IPS-11a (cell line): Measurements from ENCODE around the gene MTMR12.
"Not testable (repeated sequence)": the region's sequence is repeated elsewhere in the genome, so short reads cannot be mapped to it uniquely, and the experiment has no call there.

Experiments used
- H3K4me3 ChIP-seq: one replicate; pipeline ENCODE4 v1.5.1; 2013; ENCODE audit warnings: low read depth, low read length, control low read depth

Gene MTMR12

DNA sequence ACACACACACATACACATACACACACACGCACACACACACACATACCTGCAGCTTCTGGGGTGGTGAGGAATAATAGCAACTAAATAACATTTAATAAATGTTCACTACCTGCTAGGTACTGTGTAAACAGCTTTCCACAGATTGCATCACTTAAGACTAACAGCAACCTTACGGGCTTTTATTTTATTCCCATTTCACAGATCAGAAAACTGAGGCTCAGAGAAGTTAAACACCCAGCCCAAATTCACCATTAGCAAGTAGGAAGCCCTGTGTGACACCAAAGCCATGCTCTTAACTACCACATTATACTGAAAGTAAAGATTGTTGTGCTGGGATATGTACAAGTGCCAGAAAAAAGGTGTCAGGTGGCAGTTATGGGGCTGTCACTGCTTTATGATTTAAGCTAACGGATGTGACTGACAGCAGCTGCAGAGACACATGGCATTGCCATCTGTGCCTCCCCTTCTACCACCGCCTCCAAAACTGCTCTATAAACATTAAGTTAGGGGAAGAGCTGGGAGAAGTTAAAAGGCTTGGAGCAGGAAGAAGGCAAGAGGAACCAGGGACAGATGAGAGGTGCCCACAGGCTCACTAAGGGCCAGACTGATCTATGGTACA lies 13.6 kb downstream of the MTMR12 start:
- no peak overlapping the region for H3K4me3 ChIP-seq

DNA sequence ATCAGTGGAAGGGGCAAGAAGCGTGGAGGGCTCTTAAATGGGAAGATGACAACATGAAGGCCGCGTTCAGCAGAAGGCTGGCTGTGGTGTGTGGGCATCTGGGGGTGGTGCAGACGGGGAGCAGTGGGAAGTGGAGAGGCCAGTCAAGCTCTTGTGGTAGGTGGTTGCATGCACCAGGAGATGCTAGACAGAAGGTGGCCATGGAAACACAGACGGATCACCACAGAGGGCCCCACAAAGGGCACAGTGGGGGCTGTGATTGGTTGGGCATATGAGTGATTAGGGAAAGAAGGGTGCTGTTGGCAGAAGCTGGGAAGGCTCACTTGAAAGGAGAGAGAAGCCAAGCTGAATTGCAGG lies 14.7 kb downstream of the MTMR12 start:
- H3K4me3 ChIP-seq: no peak overlapping the region

DNA sequence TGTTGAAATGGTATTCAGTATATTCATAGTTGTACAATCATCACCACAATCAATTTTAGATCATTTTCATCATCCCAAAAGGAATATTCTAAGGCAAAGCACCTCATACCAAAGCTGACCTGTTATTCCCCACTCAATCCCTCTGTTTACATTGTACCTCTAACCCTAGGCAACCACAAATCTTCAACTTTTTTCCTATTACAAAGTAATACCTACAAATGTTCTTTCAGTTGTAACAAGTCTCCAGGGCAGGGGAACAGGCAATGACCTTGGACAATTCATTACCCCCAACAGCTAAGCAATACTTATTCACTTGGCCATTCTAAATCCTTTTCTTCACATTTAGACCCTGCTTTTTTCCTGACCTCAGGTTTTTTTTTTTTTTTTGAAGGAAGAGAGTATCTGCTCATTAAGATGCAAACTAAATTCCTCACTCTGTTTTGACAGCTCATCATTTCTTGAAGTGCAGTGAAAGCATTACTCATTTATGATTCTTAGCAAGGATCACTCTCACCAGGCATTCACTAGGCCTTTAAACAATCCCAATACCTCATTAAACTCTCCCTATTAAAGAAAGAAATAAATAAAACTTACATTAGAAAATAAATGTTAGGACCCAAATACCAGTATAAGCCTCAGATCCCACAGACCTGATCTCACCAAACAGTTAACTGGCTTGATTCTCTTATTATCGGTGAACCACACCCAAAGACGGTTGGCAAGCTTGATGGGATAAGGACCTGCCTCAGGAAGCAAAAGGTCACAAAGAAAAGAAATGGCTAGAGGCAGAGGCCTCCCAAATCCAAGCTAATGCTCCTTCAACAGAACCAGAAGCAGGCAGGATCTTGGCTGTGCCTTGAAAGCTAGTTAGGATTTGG lies 15.3 kb downstream of the MTMR12 start:
- H3K4me3 ChIP-seq: no peak overlapping the region

DNA sequence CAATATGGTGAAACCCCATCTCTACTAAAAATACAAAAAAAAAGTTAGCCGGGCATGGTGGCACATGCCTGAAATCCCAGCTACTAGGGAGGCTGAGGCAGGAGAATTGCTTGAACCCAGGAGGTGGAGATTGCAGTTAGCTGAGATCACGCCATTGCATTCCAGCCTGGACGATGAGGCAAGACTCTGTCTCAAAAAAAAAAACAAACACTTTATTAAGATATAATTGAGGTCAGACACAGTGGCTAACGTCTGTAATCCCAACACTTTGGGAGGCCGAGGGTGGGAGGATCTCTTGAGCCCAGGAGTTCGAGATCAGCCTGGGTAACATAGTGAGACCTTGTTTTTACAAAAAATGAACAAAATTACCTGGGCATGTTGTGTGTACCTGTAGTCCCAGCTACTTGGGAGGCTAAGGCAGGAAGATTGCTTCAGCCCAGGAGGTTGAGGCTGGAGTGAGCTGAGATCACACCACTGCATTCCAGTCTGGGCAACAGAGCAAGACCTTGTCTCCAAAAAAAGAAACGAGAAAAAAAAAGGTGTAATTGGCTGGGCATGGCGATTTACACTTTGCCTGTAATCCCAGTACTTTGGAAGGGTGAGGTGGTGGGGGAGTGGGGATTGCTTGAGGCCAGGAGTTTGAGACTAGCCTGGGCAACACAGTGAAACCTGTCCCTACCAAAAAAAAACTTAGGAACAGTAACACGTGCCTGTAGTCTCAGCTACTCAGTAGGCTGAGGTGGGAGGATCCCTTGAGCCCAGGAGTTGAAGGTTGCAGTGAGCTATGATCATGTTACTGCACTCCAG lies 16.6 kb downstream of the MTMR12 start:
- H3K4me3 ChIP-seq: not testable (repeated sequence)

DNA sequence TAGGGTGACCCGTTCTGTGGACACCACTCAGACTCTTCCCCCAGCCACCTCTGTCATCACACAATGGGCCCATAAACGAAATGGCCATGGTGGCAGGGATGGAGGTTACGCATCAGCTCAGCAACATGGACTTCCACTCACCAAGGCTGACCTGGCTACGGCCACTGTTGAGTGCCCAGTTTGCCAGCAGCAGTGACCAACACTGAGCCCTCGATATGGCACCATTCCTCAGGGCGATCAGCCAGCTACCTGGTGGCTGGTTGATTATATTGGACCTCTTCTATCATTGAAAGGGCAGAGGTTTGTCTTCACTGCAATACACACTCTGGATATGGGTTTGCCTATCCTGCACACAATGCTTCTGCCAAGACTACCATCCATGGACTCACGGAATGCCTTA lies 21.1 kb downstream of the MTMR12 start:
- H3K4me3 ChIP-seq: no peak overlapping the region

DNA sequence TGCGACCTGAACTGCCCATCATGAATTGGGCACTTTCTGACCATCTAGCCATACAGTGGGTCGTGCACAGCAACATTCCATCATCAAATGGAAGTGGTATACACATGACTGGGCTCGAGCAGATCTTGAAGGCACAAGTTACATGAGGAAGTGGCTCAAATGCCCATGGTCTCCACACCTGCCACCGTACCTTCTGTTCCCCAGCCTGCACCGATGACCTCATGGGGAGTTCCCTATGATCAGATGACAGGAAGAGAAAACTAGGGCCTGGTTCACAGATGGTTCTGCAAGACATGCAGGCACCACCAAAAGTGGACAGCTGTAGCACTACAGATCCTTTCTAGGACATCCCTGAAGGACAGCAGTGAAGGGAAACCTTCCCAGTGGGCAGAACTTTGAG lies 21.8 kb downstream of the MTMR12 start:
- H3K4me3 ChIP-seq: no peak overlapping the region

DNA sequence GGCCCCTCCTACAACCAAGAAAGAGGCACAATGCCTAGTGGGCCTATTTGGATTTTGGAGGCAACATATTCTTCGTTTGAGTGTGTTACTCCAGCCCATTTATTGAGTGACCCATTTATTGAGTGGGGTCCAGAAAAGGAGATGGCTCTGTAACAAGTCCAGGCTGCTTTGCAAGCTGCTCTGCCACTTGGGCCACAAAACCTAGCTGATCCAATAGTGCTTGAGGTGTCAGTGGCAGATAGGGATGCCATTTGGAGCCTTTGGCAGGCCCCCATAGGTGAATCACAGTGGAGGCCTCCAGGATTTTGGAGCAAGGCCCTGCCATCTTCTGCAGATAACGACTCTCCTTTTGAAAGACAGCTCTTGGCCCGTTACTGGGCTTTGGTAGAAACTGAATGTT lies 22.2 kb downstream of the MTMR12 start:
- H3K4me3 ChIP-seq: not testable (repeated sequence)

DNA sequence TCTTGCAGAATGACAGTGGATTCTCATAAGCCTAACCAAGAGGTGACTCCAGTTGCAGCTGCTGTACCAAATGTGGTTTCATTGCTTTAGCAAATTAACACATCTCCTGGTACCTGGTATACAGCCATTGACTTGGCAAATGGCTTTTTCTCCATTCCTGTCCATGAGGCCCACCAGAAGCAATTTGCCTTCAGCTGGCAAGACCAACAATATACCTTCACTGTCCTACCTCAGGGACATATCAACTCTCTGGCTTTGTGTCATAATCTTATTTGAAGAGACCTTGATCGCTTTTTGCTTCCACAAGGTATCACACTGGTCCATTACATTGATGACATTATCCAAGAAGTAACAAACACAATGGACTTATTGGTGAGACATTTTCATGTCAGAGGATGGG lies 22.8 kb downstream of the MTMR12 start:
- not testable (repeated sequence) for H3K4me3 ChIP-seq

DNA sequence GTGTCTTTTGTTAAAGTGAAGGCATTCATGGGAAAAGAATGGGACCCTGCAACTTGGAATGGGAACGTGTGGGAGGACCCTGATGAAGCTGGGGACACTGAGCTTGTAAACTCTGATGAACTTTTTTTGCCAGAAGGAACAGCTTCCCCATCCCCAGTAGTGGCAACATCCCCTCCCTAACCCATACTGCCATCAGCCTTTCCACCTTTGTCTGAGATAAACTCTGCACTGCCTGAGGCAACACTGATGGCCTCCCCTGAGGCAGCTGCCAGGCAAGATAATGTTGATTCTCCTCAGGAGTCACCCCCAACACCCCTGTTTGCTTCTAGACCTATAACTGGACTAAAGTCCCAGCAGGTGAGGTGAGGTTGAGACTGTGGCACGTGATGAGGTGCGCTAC lies 24.6 kb downstream of the MTMR12 start:
- H3K4me3 ChIP-seq: not testable (repeated sequence)

DNA sequence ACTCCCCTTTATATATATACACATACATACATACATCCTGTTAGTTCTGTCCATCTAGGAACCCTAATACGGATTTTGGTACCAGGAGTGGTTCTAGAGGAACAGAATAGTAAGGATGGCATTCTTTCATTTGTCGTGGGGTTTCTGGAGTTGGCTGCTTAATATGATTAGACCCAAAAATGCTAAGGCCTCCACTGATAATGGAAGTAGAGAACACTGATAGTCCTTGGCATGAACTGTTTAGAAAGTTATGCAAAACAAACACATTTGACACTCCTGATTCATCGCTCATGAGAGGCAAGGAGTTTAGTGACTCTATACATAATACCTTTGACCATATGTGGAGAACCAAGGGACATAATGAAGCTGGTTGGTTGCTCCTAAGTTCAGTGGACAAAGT lies 25.2 kb downstream of the MTMR12 start:
- not testable (repeated sequence) for H3K4me3 ChIP-seq

DNA sequence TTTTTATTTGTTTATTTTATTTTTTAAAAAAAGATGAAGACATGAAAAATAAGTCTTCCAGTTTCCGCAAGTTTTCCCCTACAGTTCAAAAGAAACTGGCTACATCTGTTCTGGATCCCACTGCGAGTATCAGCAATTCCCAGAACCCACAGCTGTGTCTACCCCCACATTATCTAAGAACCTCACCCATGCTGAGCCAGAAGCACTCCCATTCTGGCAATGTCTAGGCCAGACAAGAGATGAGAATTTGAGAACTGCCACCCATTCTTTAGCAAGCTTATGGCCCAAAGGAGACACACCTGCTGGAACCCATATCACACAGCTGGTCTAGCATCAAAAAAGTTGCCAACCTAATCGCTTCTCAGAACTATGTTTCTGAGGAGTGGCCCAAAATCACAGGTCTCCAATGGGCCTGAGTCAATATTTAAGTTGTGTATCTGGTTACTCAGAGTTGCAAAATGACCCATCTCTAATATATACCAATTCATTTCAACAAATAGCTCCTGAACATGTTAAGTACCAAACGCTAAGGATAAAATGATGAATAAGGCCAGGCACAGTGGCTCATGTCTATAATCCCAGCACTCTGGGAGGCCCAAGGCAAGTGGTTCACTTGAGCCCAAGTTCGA lies 27.1 kb downstream of the MTMR12 start:
- no peak overlapping the region for H3K4me3 ChIP-seq

DNA sequence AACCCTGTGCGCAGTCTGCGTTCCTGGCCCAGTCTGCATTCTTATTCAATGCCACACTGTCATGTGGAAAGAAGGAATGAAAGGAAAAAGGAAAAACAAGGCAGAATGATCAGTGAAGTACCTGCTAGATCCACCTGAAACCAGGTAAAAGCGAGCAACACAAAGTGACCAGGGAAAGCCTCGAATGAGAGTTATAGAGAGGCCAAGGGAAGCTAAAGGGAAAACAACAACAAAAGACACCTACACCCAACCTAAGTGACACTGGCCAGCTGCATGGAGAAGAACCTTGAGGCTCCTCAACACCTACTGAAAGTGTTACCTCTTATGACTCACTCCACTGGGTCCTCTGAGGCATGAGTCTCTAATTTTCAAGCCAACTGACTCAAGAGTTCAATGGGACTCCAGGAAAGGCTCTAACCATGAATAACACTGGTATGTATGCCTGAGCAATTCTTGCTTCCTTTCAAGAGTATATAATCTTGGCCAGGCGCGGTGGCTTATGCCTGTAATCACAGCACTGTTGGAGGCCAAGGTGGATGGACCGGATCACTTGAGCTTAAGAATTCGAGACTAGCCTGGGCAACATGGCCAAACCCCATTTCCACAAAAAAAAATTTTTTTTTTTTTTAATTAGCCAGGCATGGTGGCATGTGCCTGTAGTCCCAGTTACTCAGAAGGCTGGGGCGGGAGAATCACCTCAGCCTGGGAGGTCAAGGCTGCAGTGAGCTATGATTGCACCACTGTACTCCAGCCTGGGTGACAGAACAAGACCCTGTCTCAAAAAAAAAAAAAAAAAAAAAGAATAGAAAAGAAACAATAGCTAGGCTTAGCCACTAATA lies 29.0 kb downstream of the MTMR12 start:
- no peak overlapping the region for H3K4me3 ChIP-seq

DNA sequence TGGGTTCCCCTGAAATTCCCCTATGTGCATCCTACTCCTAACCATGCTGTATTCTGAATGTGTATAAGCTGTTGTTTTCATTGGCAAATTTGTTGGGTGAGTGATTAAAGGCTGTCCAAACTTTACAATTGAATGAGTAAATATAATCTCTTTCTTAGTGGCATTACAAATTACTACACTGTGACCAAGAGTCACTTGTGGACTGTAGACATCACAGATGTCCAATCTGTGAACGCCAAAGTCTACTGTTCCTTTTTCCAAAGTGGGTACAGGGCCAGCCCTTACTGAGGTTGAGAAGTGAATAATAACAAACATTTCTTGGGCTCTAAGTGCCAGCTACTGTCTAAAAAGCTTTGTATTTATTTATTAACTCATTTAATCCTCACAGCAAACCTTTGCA lies 29.7 kb downstream of the MTMR12 start:
- H3K4me3 ChIP-seq: no peak overlapping the region

DNA sequence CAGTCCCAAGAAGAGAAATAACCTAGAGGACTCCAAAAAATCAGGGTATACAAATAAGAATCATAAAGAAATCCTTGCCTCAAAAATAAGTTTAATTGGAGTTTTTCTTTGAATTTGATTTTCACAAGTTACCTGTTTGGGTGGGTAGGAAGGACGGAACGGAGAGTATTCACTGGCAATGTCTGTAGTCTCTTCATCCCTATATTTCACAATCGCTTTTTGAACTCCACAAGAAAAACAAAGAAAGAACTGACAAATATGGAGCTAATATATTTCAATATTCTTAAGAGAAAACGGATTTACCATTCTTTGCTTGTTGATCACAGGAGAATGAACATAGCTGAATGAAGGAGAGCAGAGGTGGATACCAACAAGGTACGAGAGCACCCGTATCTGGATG lies 30.1 kb downstream of the MTMR12 start:
- H3K4me3 ChIP-seq: no peak overlapping the region

DNA sequence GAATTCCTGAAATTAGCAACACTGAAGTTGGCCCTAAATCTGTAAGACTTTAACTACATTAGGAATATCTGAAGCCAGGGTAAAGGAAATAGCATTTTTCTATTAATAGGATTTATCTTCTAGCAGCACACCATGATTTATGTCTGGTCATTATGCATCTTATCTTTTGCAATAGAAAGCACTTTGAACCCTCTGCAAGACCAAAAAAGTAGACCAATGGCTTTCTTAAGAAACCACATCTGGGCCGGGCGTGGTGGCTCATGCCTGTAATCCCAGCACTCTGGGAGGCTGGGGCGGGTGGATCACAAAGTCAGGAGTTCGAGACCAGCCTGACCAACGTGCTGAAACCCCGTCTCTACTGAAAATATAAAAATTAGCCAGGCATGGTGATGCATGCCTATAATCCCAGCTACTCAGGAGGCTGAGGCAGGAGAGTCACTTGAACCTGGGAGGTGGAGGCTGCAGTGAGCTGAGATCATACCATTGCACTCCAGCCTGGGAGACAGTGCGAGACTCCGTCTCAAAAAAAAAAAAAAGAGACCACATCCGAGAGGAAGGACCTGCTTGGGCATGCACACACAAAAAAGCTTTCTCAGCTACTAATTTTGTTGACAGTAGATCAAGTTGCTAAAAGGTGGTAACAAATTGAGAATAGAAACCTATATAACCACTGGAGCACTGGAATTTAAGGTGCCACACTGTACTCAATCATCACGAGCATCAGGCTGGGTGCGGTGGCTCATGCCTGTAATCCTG lies 31.2 kb downstream of the MTMR12 start:
- not testable (repeated sequence) for H3K4me3 ChIP-seq

DNA sequence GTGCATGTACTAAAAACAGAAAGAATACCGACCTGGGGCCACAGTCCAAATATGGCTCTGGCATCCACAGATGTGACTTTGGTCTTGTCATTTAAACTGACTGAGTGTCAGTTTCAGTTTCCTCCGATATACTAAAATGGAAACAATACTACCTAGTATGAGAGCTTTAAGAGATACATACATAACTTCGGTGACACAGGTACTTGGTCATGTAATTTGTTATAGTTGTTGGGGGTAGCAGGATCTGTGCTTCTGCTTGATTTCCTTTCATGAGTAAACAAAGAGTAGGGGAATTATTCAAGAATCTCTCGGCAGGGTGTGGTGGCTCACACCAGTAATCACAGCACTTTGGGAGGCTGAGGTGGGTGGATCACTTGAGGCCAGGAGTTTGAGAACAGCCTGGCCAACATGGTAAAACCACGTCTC lies 32.1 kb downstream of the MTMR12 start:
- no peak overlapping the region for H3K4me3 ChIP-seq

DNA sequence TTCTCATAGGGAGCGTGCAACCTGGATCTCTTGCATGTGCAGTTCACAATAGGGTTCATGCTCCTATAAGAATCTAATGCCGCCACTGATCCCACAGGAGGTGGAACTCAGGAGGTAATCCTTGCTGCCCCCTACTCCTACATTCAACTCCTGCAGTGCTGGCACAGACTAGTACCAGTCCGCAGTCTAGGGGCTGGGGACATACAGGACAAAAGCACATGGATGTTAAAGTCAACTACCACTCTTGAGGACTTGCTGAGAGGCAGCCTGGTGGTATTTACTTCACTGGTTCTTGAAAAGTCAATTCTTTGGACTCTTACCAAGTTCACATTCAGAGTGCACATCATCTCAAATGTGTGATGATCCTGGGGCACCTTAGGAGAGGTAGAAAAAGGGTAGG lies 33.0 kb downstream of the MTMR12 start:
- no peak overlapping the region for H3K4me3 ChIP-seq

DNA sequence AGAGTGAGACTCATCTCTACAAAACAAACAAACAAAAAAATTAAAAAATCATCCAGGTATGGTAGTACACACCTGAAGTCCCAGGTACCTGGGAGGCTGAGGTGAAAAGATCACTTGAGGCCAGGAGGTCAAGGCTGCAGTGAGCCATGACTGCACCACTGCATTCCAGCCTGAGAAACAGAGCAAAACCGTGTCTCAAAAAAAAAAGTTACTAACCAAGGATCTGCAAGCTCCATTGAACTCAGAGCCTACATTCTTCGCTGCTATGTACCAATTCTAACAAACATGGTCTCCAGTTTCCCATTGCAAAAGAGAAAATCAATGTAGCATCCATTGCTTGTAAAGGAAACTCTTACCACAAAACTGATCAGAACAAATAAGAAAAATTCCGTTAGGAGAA lies 33.5 kb downstream of the MTMR12 start:
- H3K4me3 ChIP-seq: no peak overlapping the region

DNA sequence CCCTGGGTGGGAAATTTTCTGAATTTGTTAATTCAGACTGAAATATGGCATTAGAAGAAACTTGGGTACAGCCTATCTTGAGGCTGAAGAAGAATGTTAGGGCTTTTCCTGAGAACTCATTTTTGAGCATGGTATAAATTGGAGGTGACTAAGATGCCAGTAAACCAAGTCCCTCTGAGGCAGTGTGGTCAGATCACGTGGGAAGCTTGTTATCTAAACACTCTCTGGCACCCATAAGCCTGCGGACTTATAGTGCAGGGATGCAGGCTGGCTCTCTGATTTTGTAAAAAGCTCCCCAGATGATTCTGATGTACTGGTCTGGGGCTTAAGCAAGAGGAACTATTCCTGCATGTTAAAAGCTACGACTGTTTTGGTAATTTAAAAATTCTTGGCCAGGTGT lies 34.3 kb downstream of the MTMR12 start:
- H3K4me3 ChIP-seq: no peak overlapping the region

DNA sequence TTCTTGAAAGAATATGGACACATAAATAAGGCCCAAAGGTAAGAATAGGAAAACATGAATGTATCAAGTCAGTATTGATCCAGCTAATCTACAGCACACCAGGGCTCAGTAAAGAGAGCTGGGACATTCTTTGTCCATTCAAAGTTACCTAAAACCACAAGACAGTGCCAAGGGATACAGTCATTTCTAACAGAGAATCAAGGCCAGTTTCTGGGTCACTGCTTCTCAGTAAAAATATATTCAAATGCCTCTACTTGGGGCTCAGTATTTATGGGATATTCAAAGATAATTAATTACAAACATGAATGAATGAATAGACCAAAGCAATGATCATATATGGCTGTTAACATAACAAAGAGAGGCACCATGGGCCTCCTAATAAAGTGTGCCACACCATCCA lies 34.9 kb downstream of the MTMR12 start:
- no peak overlapping the region for H3K4me3 ChIP-seq
